Keratinocyte (primary cell): Measurements from ENCODE around the gene RSPH10B.

Source experiments
- EZH2 ChIP-seq: IDR thresholded peaks from one replicate; pipeline ENCODE4 v1.6.1; 2012; ENCODE audit warnings: inconsistent platforms, mild to moderate bottlenecking, low read length, moderate library complexity
- TF ChIP-seq, protein P1 (sequence below), 3 experiments: IDR thresholded peaks in 1 of 3; conservative IDR thresholded peaks in 1 of 3; optimal IDR thresholded peaks in 1 of 3; 2 replicates in 2 of 3; 3 replicates in 1 of 3; pipeline versions ENCODE3 to v1.5.1; 2011; ENCODE audit warnings: low read length in 3 of 3, mild to moderate bottlenecking in 3 of 3, moderate library complexity in 2 of 3, control low read depth in 1 of 3, inconsistent platforms in 1 of 3; ENCODE audit not compliant: insufficient read depth in 2 of 3; ENCODE audit errors: extremely low read depth in 1 of 3

DNA sequence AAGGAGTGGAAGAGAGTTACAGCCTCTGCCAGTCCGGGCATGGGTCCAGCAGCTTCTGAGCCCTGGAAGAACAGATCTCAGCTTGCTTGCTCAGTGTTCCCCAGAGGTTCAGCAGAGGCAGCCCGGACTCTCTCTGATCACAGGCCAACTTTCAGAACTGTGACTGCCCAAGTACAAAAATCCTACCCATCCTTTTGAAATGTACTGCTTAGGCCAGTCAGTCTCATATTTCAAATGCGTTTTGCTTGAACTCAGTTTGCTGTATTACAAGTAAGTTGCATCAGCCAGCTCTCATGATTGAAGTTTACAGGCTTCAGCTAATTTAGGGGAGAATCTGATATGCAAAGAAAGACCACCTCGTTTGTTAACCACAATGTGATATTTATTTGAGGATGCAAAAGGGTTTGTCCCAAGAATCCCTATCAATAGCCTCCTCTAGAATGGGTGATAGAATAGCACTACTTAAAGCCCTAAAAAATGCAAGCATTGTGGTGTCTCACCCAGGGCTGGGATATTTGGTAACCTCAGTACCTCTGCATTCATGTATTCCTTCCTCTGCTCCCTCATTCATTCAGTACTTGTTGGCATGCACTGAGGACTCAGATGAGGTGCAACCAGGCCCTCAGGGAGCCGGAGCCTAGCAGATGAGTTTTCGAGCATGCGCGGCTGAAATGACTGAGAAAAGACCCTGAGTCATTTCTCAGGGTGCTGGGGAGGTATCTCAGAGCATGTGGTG lies 45.6 kb upstream of the RSPH10B start:
- TF ChIP-seq, protein P1, sequence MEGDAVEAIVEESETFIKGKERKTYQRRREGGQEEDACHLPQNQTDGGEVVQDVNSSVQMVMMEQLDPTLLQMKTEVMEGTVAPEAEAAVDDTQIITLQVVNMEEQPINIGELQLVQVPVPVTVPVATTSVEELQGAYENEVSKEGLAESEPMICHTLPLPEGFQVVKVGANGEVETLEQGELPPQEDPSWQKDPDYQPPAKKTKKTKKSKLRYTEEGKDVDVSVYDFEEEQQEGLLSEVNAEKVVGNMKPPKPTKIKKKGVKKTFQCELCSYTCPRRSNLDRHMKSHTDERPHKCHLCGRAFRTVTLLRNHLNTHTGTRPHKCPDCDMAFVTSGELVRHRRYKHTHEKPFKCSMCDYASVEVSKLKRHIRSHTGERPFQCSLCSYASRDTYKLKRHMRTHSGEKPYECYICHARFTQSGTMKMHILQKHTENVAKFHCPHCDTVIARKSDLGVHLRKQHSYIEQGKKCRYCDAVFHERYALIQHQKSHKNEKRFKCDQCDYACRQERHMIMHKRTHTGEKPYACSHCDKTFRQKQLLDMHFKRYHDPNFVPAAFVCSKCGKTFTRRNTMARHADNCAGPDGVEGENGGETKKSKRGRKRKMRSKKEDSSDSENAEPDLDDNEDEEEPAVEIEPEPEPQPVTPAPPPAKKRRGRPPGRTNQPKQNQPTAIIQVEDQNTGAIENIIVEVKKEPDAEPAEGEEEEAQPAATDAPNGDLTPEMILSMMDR (optimal IDR thresholded peaks at IDR 0.05 in 1 of 3, IDR thresholded peaks at IDR 0.05 in 1 of 3, conservative IDR thresholded peaks at IDR 0.05 in 1 of 3; ENCODE audit: extremely low read depth in 1 of 3, insufficient read depth in 2 of 3, low read length in 3 of 3) = no peak
- TF ChIP-seq EZH2 = no peak
